ENCODE data around the gene CXCR6. TPM values are rescaled to one million over a fixed set of nuclear protein-coding genes. Genes with fewer than 3 reads are reported as not detected.
A peak's percentile ranks its signal among the peaks of the same experiment; 100 is the strongest.

Gene CXCR6
- total and polyA plus RNA-seq, 2 of the 13 experiments (the other 11 are each of a cell fraction or from before 2014, with no cell fraction given) = not detected

GRCh38 chr3:45938864-45939263, 4.4 kb upstream of the CXCR6 start (continued):
- TF ChIP-seq STAG1 (CRISPR knock-in tag; IDR thresholded peaks at IDR 0.05) (peak; percentile 85), FUBP1 (CRISPR knock-in tag; IDR thresholded peaks at IDR 0.05; ENCODE audit: borderline replicate concordance) (no peak)

- H3K36me3 ChIP-seq (replicated peaks in 1 of 2; ENCODE audit: control insufficient read depth in 1 of 2, insufficient read depth in 2 of 2, low read length in 2 of 2) = peaks cover 4 to 34% of the 10 kb centered on the region in 2 experiments
- H3K4me1 ChIP-seq (ENCODE audit: insufficient read depth, low read length) = no peaks in the 10 kb centered on the region
- H3K4me2 ChIP-seq (ENCODE audit: low read depth, low read length) = no peak overlapping the region
- H3K4me3 ChIP-seq (replicated peaks in 1 of 3; ENCODE audit: insufficient read depth in 1 of 3, low read depth in 2 of 3, low read length in 3 of 3) = no peak overlapping the region
- H3K27me3 ChIP-seq (ENCODE audit: control insufficient read depth in 1 of 2, insufficient read depth in 2 of 2, low read length in 2 of 2) = no peaks in the 10 kb centered on the region
- no peak for FAIRE-seq
- 97% methylated on average over 3 of the region's 5 CpGs for WGBS (ENCODE audit: low lambda C conversion rate)
- H2AFZ ChIP-seq (ENCODE audit: low read length) = no peak overlapping the region
- intact Hi-C loops (cut with micrococcal nuclease; ENCODE audit: unreplicated experiment) (no loop called here), in situ Hi-C loops (cut with HindIII; ENCODE audit: extremely low pct_ligation_motif_present, low pct_unique_long_range_greater_than_20kb) (loop anchor here (5.0 kb wide), 1 partner anchor 138 kb away; no protein-coding TSS in a partner anchor)
- H4K20me1 ChIP-seq (ENCODE audit: insufficient read depth, low read length) = no peaks in the 10 kb centered on the region
- TF ChIP-seq REPIN1 (CRISPR knock-in tag; IDR thresholded peaks at IDR 0.05; ENCODE audit: borderline replicate concordance, low read depth) = no peak
- TF ChIP-seq ZMYM4 (CRISPR knock-in tag; IDR thresholded peaks at IDR 0.05) = no peak
- no peak for TF ChIP-seq EZH2 (conservative IDR thresholded peaks at IDR 0.05; ENCODE audit: low read depth, low read length)
- TF ChIP-seq RXRA (CRISPR knock-in tag; IDR thresholded peaks at IDR 0.05) = no peak
- TF ChIP-seq, protein P1, sequence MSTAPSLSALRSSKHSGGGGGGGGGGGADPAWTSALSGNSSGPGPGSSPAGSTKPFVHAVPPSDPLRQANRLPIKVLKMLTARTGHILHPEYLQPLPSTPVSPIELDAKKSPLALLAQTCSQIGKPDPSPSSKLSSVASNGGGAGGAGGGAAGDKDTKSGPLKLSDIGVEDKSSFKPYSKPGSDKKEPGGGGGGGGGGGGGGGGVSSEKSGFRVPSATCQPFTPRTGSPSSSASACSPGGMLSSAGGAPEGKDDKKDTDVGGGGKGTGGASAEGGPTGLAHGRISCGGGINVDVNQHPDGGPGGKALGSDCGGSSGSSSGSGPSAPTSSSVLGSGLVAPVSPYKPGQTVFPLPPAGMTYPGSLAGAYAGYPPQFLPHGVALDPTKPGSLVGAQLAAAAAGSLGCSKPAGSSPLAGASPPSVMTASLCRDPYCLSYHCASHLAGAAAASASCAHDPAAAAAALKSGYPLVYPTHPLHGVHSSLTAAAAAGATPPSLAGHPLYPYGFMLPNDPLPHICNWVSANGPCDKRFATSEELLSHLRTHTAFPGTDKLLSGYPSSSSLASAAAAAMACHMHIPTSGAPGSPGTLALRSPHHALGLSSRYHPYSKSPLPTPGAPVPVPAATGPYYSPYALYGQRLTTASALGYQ (CRISPR knock-in tag; IDR thresholded peaks at IDR 0.05) = no peak
- no peak for TF ChIP-seq MXD1 (CRISPR knock-in tag; IDR thresholded peaks at IDR 0.05)
- H3K79me2 ChIP-seq (ENCODE audit: insufficient read depth, low read length) = no peaks in the 10 kb centered on the region
- DNase-seq (ENCODE audit: low spot score) = no peak
- BruUV-seq (replicated peaks) = no TSS peak
- H3K27ac ChIP-seq (ENCODE audit: extremely low read length, insufficient read depth, low read length) = no peak overlapping the region
- peak; percentile 53 for ATAC-seq
- no peak overlapping the region for H3K9ac ChIP-seq (ENCODE audit: insufficient read depth, low read depth, low read length)
- POLR2A ChIA-PET = no interaction called here
- CTCF ChIA-PET (ENCODE audit: low intra/inter-chr PET ratio, low total read pairs) = interaction anchor here (6.2 kb wide), 1 partner anchor 139 kb away, joined by 126 read pairs; no protein-coding TSS in a partner anchor
- H3K9me3 ChIP-seq (ENCODE audit: low read length) = no peaks in the 10 kb centered on the region
Observed at GRCh38 chr3:45939341-45939771, 3.9 kb upstream of the CXCR6 start.
